Measurements from ENCODE around the gene PTPRQ. TPM values are rescaled to one million over a fixed set of nuclear protein-coding genes. Genes with fewer than 3 reads are reported as not detected.
"Not testable (repeated sequence)": the region's sequence is repeated elsewhere in the genome, so short reads cannot be mapped to it uniquely, and the experiment has no call there.

Gene PTPRQ
- total RNA-seq, 2 donors from 2014 or later = 2.3 to 2.4 TPM

- no peaks in the 10 kb centered on the region for H3K9me3 ChIP-seq
- H3K36me3 ChIP-seq = no peaks in the 10 kb centered on the region
- ATAC-seq (ENCODE audit: insufficient number of reproducible peaks, low FRiP score, low read depth) (peak; percentile 28), DNase-seq (ENCODE audit: low spot score) (no peak)
- TF ChIP-seq, protein P1, sequence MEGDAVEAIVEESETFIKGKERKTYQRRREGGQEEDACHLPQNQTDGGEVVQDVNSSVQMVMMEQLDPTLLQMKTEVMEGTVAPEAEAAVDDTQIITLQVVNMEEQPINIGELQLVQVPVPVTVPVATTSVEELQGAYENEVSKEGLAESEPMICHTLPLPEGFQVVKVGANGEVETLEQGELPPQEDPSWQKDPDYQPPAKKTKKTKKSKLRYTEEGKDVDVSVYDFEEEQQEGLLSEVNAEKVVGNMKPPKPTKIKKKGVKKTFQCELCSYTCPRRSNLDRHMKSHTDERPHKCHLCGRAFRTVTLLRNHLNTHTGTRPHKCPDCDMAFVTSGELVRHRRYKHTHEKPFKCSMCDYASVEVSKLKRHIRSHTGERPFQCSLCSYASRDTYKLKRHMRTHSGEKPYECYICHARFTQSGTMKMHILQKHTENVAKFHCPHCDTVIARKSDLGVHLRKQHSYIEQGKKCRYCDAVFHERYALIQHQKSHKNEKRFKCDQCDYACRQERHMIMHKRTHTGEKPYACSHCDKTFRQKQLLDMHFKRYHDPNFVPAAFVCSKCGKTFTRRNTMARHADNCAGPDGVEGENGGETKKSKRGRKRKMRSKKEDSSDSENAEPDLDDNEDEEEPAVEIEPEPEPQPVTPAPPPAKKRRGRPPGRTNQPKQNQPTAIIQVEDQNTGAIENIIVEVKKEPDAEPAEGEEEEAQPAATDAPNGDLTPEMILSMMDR (IDR thresholded peaks at IDR 0.05) = no peak
- H3K27me3 ChIP-seq (replicated peaks; ENCODE audit: insufficient read depth) = no peaks in the 10 kb centered on the region
- H3K4me1 ChIP-seq (ENCODE audit: control insufficient read depth in 1 of 2, low read depth in 2 of 2) = peaks cover 15 to 16% of the 10 kb centered on the region in 2 donors
- H3K4me3 ChIP-seq = peak overlapping the region; percentile 25
- H3K27ac ChIP-seq = peak overlapping the region in 1 of 2 donors; percentile 10
Observed at GRCh38 chr12:80445083-80445793, 1.2 kb downstream of the PTPRQ start.

GRCh38 chr12:80456513-80456912, 12.5 kb downstream of the PTPRQ start:
- Histone ChIP-seq H3K9me3 (no peaks in the 10 kb centered on the region), H3K36me3 (no peaks in the 10 kb centered on the region), H3K27me3 (replicated peaks; ENCODE audit: insufficient read depth) (no peaks in the 10 kb centered on the region), H3K4me1 (ENCODE audit: control insufficient read depth in 1 of 2, low read depth in 2 of 2) (no peaks in the 10 kb centered on the region), H3K4me3 (no peak overlapping the region), H3K27ac (no peak overlapping the region)
- no peak for ATAC-seq (ENCODE audit: insufficient number of reproducible peaks, low FRiP score, low read depth)
- TF ChIP-seq, protein P1 (IDR thresholded peaks at IDR 0.05) = no peak
- DNase-seq (ENCODE audit: low spot score) = no peak

GRCh38 chr12:80460972-80461371, 16.9 kb downstream of the PTPRQ start:
- DNase-seq (ENCODE audit: low spot score) (no peak), ATAC-seq (ENCODE audit: insufficient number of reproducible peaks, low FRiP score, low read depth) (no peak)
- H3K4me1 ChIP-seq (ENCODE audit: control insufficient read depth in 1 of 2, low read depth in 2 of 2) = no peaks in the 10 kb centered on the region
- H3K27ac ChIP-seq = no peak overlapping the region
- no peaks in the 10 kb centered on the region for H3K36me3 ChIP-seq
- H3K9me3 ChIP-seq = no peaks in the 10 kb centered on the region
- no peaks in the 10 kb centered on the region for H3K27me3 ChIP-seq (replicated peaks; ENCODE audit: insufficient read depth)
- H3K4me3 ChIP-seq = no peak overlapping the region
- TF ChIP-seq, protein P1 (IDR thresholded peaks at IDR 0.05) = no peak

GRCh38 chr12:80461851-80462250, 17.8 kb downstream of the PTPRQ start:
- not testable (repeated sequence) for H3K36me3 ChIP-seq; H3K27ac ChIP-seq; DNase-seq (ENCODE audit: low spot score)

DNA sequence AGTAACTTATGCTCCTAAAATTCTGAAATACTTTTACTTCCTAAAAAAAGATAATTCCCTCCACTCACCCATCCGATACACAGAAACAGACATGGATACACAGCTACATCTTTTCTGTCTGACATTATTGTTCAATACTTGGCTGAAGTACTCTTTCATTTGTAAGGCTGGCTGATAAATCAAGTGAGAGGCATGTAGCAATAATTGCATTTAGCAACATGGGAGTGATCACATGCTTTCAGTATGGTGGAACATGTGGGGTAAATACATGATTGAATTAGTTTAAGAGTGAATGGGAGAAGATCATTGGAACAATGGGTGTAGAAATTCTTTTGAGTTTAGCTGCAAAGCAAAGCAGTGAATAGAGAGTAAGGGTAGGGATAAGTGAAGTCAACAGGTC, 25.6 kb downstream of the PTPRQ start:
- no peak for ATAC-seq (ENCODE audit: insufficient number of reproducible peaks, low FRiP score, low read depth)

More at GRCh38 chr12:80461851-80462250, 17.8 kb downstream of the PTPRQ start:
- not testable (repeated sequence) for H3K9me3 ChIP-seq; ATAC-seq (ENCODE audit: insufficient number of reproducible peaks, low FRiP score, low read depth); H3K4me1 ChIP-seq (ENCODE audit: control insufficient read depth in 1 of 2, low read depth in 2 of 2); H3K27me3 ChIP-seq (replicated peaks; ENCODE audit: insufficient read depth); H3K4me3 ChIP-seq

More for the DNA sequence above, 25.6 kb downstream of the PTPRQ start:
- no peaks in the 10 kb centered on the region for H3K27me3 ChIP-seq (replicated peaks; ENCODE audit: insufficient read depth)
- no peak overlapping the region for H3K4me3 ChIP-seq
- no peak for DNase-seq (ENCODE audit: low spot score)
- TF ChIP-seq, protein P1 (IDR thresholded peaks at IDR 0.05) = no peak
- H3K36me3 ChIP-seq = no peaks in the 10 kb centered on the region
- H3K4me1 ChIP-seq (ENCODE audit: control insufficient read depth in 1 of 2, low read depth in 2 of 2) = no peaks in the 10 kb centered on the region
- H3K9me3 ChIP-seq = no peaks in the 10 kb centered on the region
- no peak overlapping the region for H3K27ac ChIP-seq
